Iris pigment epithelial cell (primary cell): ENCODE data around the gene ETS2.
"Not testable (repeated sequence)": the region's sequence is repeated elsewhere in the genome, so short reads cannot be mapped to it uniquely, and the experiment has no call there.

ENCODE experiments used
- DNase-seq: peaks from one replicate; pipeline ENCODE4 v3.0.0-alpha.2; 2011; ENCODE audit warnings: low read depth

Gene ETS2

GRCh38 chr21:38839328-38840286 is 33.9 kb downstream of the ETS2 start:
- peak; percentile 99 for DNase-seq

- DNase-seq: no peak
These were observed 34.9 kb downstream of the ETS2 start for GRCh38 chr21:38840456-38841300.

- DNase-seq: no peak
These were observed 35.7 kb downstream of the ETS2 start for GRCh38 chr21:38841472-38841871.

- no peak for DNase-seq
These were observed 36.4 kb downstream of the ETS2 start for GRCh38 chr21:38842079-38842478.

- no peak for DNase-seq
These were observed 37.6 kb downstream of the ETS2 start for GRCh38 chr21:38843379-38843778.

- peak; percentile 94 for DNase-seq
These were observed 38.2 kb downstream of the ETS2 start for GRCh38 chr21:38843806-38844503.

GRCh38 chr21:38845374-38845773 is 39.6 kb downstream of the ETS2 start:
- DNase-seq: not testable (repeated sequence)

- peak; percentile 76 for DNase-seq
These were observed 41.8 kb downstream of the ETS2 start for GRCh38 chr21:38847556-38847955.

GRCh38 chr21:38848187-38848609 is 42.5 kb downstream of the ETS2 start:
- peak; percentile 54 for DNase-seq

GRCh38 chr21:38849776-38850175 is 44.0 kb downstream of the ETS2 start:
- peak; percentile 45 for DNase-seq

- DNase-seq: no peak
These were observed 44.7 kb downstream of the ETS2 start for GRCh38 chr21:38850277-38850951.

- DNase-seq: peak; percentile 45
These were observed 45.4 kb downstream of the ETS2 start for GRCh38 chr21:38851101-38851500.

GRCh38 chr21:38852278-38852677 is 46.5 kb downstream of the ETS2 start:
- no peak for DNase-seq

GRCh38 chr21:38852708-38853107 is 47.0 kb downstream of the ETS2 start:
- DNase-seq: no peak

- DNase-seq: peak; percentile 95
These were observed 47.7 kb downstream of the ETS2 start for GRCh38 chr21:38853421-38853919.

GRCh38 chr21:38857152-38857825 is 51.6 kb downstream of the ETS2 start:
- DNase-seq: no peak

- DNase-seq: no peak
These were observed 52.5 kb downstream of the ETS2 start for GRCh38 chr21:38858026-38858811.

GRCh38 chr21:38858812-38859205 is 53.1 kb downstream of the ETS2 start:
- no peak for DNase-seq

- no peak for DNase-seq
These were observed 54.1 kb downstream of the ETS2 start for GRCh38 chr21:38859852-38860251.

- no peak for DNase-seq
These were observed 55.3 kb downstream of the ETS2 start for GRCh38 chr21:38861056-38861455.
